ENCODE results near the gene ZFP69B. TPM values are rescaled to one million over a fixed set of nuclear protein-coding genes. Genes with fewer than 3 reads are reported as not detected.

ZFP69B gene
- total and polyA plus RNA-seq, 11 donors = 0.42 to 2.6 (median 1.1) TPM

GRCh38 chr1:40423951-40424618 lies 26.2 kb upstream of the ZFP69B start:
- TF ChIP-seq CTCF (IDR thresholded peaks at IDR 0.05) = no peak
- TF ChIP-seq POLR2A (IDR thresholded peaks at IDR 0.05) = no peak
- ATAC-seq = peak in 3 of 4 donors; percentile 79 to 80 (median 80)
- peak in 1 of 5 donors; percentile 43 for DNase-seq
- Histone ChIP-seq H3K4me3 (no peak overlapping the region), H3K36me3 (peaks cover 0 to 41% (median 9%) of the 10 kb centered on the region in 9 donors), H3K9me3 (no peaks in the 10 kb centered on the region), H3K27ac (peak overlapping the region in 7 of 12 donors; percentile 8 to 71 (median 43)), H3K4me1 (peaks cover 0 to 34% (median 10%) of the 10 kb centered on the region in 12 donors), H3K27me3 (no peaks in the 10 kb centered on the region)
- intact Hi-C loops (cut with DNase I) = no loop called here
- WGBS, 4 donors = 56 to 66% (median 62%) methylated on average over 6 of the region's 6 CpGs

- DNase-seq = no peak
- ATAC-seq = no peak
- no peak for TF ChIP-seq POLR2A (IDR thresholded peaks at IDR 0.05)
- no peak for TF ChIP-seq CTCF (IDR thresholded peaks at IDR 0.05)
- no peak overlapping the region for H3K27ac ChIP-seq
- H3K9me3 ChIP-seq = no peaks in the 10 kb centered on the region
- intact Hi-C loops (cut with DNase I) = no loop called here
- WGBS, 4 donors = 79 to 90% (median 84%) methylated on average over 4 of the region's 4 CpGs
- peaks cover 0 to 34% (median 10%) of the 10 kb centered on the region in 12 donors for H3K4me1 ChIP-seq
- no peak overlapping the region for H3K4me3 ChIP-seq
- H3K27me3 ChIP-seq = no peaks in the 10 kb centered on the region
- H3K36me3 ChIP-seq = peaks cover 0 to 32% (median under 1%) of the 10 kb centered on the region in 9 donors
Observed at GRCh38 chr1:40425198-40425597, 25.1 kb upstream of the ZFP69B start.

- no peak overlapping the region for H3K27ac ChIP-seq
- no peaks in the 10 kb centered on the region for H3K36me3 ChIP-seq
- DNase-seq = no peak
- intact Hi-C loops (cut with DNase I) = no loop called here
- no peak for TF ChIP-seq POLR2A (IDR thresholded peaks at IDR 0.05)
- no peak for TF ChIP-seq CTCF (IDR thresholded peaks at IDR 0.05)
- no peak overlapping the region for H3K4me3 ChIP-seq
- H3K27me3 ChIP-seq = no peaks in the 10 kb centered on the region
- ATAC-seq = no peak
- H3K9me3 ChIP-seq = no peaks in the 10 kb centered on the region
- H3K4me1 ChIP-seq = no peaks in the 10 kb centered on the region
Observed at GRCh38 chr1:40431385-40431784, 18.9 kb upstream of the ZFP69B start.

GRCh38 chr1:40432644-40433390 lies 17.5 kb upstream of the ZFP69B start:
- H3K27me3 ChIP-seq = no peaks in the 10 kb centered on the region
- WGBS, 4 donors = 44 to 57% (median 50%) methylated on average over 3 of the region's 3 CpGs
- DNase-seq (no peak), ATAC-seq (no peak)
- no peaks in the 10 kb centered on the region for H3K9me3 ChIP-seq
- intact Hi-C loops (cut with DNase I) = no loop called here
- no peak overlapping the region for H3K27ac ChIP-seq
- no peaks in the 10 kb centered on the region for H3K4me1 ChIP-seq
- H3K4me3 ChIP-seq = no peak overlapping the region
- no peaks in the 10 kb centered on the region for H3K36me3 ChIP-seq
- TF ChIP-seq CTCF (IDR thresholded peaks at IDR 0.05) (no peak), POLR2A (IDR thresholded peaks at IDR 0.05) (no peak)

Data from heart left ventricle (tissue), 16 donors.